Measurements from ENCODE around the gene SLC29A4. TPM values are rescaled to one million over a fixed set of nuclear protein-coding genes. Genes with fewer than 3 reads are reported as not detected.

The SLC29A4 gene
- total and polyA plus RNA-seq, 2 of the 4 experiments (the other 2 are of a cell fraction), result 2.3 to 7.6 TPM

DNA sequence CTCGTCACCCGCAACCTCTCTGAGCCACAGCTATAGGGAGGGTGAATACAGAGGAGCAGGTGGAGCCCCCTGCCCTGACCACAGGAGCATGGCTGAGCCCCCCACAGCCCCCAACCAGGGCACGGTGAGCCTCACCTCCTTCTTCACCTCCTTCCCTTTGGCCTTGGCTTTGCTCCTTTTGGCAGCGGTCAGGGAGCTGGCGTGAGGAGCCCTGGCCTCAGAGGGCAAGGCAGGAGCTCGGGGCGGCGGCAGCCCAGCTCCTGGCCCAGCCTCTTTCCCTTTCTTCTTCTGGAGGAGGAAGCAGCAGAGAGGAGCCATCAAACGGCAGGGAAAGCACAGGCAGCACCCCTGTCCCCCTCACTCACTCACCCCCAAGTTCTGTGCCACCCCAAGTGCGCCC, 42.2 kb downstream of the SLC29A4 start:
- H4K8ac ChIP-seq (ENCODE audit: low read depth in 2 of 2, low read length in 2 of 2), result no peak overlapping the region
- no peak overlapping the region for H2AK5ac ChIP-seq (ENCODE audit: low read depth, low read length)
- no peak overlapping the region for H3K18ac ChIP-seq (ENCODE audit: low read depth, low read length)
- H4K20me1 ChIP-seq (ENCODE audit: insufficient read depth, low read length), result peaks cover 11% of the 10 kb centered on the region; the same call in 1 of the 2 replicates
- dilution Hi-C loops (cut with HindIII; ENCODE audit: low sequenced_read_pairs, unreplicated experiment) (no loop called here), intact Hi-C loops (cut with micrococcal nuclease) (no loop called here), in situ Hi-C loops (cut with MboI; ENCODE audit: low sequenced_read_pairs) (no loop called here)
- peaks cover 5 to 28% of the 10 kb centered on the region in 2 experiments; a peak in 3 of 4 replicates for H3K79me1 ChIP-seq (ENCODE audit: low read depth in 1 of 2, low read length in 2 of 2)
- H3K27ac ChIP-seq (ENCODE audit: insufficient read depth, low read length), result no peak overlapping the region
- 60% methylated on average over 1 of the region's 10 CpGs; no CpG with 5 or more reads in 1 of the 2 experiments for WGBS, 2 experiments (ENCODE audit: extremely low coverage in 2 of 2, insufficient read length in 1 of 2)
- no peak overlapping the region for H2AFZ ChIP-seq (replicated peaks; ENCODE audit: low read length, poor library complexity)
- no peak overlapping the region for H4K91ac ChIP-seq (ENCODE audit: insufficient read depth, low read depth, low read length)
- H2BK5ac ChIP-seq (ENCODE audit: low read depth, low read length, poor library complexity, severe bottlenecking), result no peak overlapping the region
- no peak overlapping the region for H3K23ac ChIP-seq (ENCODE audit: low read depth, low read length)
- H3K9ac ChIP-seq (ENCODE audit: low read depth, low read length), result no peak overlapping the region
- no TSS peak for BruUV-seq (replicated peaks)
- no peak overlapping the region for H3K14ac ChIP-seq (replicated peaks; ENCODE audit: low read depth, low read length)
- peaks cover 61% of the 10 kb centered on the region for H3K36me3 ChIP-seq (ENCODE audit: control insufficient read depth, insufficient read depth, low read length)
- H4K5ac ChIP-seq (ENCODE audit: low read depth, low read length), result no peak overlapping the region
- no peak for ATAC-seq (ENCODE audit: low read depth)
- no peak overlapping the region for H3K56ac ChIP-seq (ENCODE audit: extremely low read depth, insufficient read depth, low read length)
- H3K9me3 ChIP-seq (ENCODE audit: control insufficient read depth, insufficient read depth, low read length), result peaks cover 2% of the 10 kb centered on the region; the same call in 1 of the 2 replicates
- H2BK120ac ChIP-seq (ENCODE audit: low read depth, low read length), result no peak overlapping the region
- H3K27me3 ChIP-seq (ENCODE audit: control insufficient read depth, insufficient read depth, low read length), result no peaks in the 10 kb centered on the region
- H3K4me3 ChIP-seq (ENCODE audit: insufficient read depth, low read depth, low read length), result no peak overlapping the region
- TF ChIP-seq CEBPB (IDR thresholded peaks at IDR 0.05; ENCODE audit: low read depth, low read length) (no peak), RCOR1 (IDR thresholded peaks at IDR 0.05; ENCODE audit: insufficient replicate concordance, low read length) (no peak), RAD21 (IDR thresholded peaks at IDR 0.05; ENCODE audit: low read length) (no peak), RFX5 (IDR thresholded peaks at IDR 0.05; ENCODE audit: low read depth, low read length) (no peak), FOS (IDR thresholded peaks at IDR 0.05; ENCODE audit: low read depth, low read length) (no peak), USF2 (IDR thresholded peaks at IDR 0.05; ENCODE audit: low read depth, low read length) (no peak), BHLHE40 (IDR thresholded peaks at IDR 0.05; ENCODE audit: low read depth, low read length) (no peak), MXI1 (IDR thresholded peaks at IDR 0.05; ENCODE audit: borderline replicate concordance, low read depth, low read length) (no peak), MAFK (IDR thresholded peaks at IDR 0.05; ENCODE audit: low read depth, low read length) (no peak), CHD1 (IDR thresholded peaks at IDR 0.05; ENCODE audit: low read depth, low read length) (no peak), MAZ (IDR thresholded peaks at IDR 0.05; ENCODE audit: borderline replicate concordance, low read depth, low read length) (no peak), POLR2A (IDR thresholded peaks at IDR 0.05; ENCODE audit: low read depth, low read length) (no peak), NFE2L2 (IDR thresholded peaks at IDR 0.05; ENCODE audit: low read depth, low read length) (no peak), SMC3 (IDR thresholded peaks at IDR 0.05; ENCODE audit: low read depth, low read length) (no peak)
- TF ChIP-seq, protein P1, sequence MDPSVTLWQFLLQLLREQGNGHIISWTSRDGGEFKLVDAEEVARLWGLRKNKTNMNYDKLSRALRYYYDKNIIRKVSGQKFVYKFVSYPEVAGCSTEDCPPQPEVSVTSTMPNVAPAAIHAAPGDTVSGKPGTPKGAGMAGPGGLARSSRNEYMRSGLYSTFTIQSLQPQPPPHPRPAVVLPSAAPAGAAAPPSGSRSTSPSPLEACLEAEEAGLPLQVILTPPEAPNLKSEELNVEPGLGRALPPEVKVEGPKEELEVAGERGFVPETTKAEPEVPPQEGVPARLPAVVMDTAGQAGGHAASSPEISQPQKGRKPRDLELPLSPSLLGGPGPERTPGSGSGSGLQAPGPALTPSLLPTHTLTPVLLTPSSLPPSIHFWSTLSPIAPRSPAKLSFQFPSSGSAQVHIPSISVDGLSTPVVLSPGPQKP (IDR thresholded peaks at IDR 0.05; ENCODE audit: borderline replicate concordance, low read depth, low read length), result no peak
- TF ChIP-seq, protein P2, sequence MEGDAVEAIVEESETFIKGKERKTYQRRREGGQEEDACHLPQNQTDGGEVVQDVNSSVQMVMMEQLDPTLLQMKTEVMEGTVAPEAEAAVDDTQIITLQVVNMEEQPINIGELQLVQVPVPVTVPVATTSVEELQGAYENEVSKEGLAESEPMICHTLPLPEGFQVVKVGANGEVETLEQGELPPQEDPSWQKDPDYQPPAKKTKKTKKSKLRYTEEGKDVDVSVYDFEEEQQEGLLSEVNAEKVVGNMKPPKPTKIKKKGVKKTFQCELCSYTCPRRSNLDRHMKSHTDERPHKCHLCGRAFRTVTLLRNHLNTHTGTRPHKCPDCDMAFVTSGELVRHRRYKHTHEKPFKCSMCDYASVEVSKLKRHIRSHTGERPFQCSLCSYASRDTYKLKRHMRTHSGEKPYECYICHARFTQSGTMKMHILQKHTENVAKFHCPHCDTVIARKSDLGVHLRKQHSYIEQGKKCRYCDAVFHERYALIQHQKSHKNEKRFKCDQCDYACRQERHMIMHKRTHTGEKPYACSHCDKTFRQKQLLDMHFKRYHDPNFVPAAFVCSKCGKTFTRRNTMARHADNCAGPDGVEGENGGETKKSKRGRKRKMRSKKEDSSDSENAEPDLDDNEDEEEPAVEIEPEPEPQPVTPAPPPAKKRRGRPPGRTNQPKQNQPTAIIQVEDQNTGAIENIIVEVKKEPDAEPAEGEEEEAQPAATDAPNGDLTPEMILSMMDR (conservative IDR thresholded peaks at IDR 0.05; ENCODE audit: low read depth, low read length), result no peak
- H2BK20ac ChIP-seq (ENCODE audit: low read depth, low read length), result no peak overlapping the region
- H3K4me1 ChIP-seq (ENCODE audit: control insufficient read depth, insufficient read depth, low read length), result peaks cover 3% of the 10 kb centered on the region; the same call in 1 of the 2 replicates
- H3K4me2 ChIP-seq (ENCODE audit: low read depth, low read length), result no peak overlapping the region
- ChIA-PET POLR2A (ENCODE audit: unreplicated experiment) (no interaction called here), CTCF (no interaction called here)
- no peak overlapping the region for H2BK15ac ChIP-seq (ENCODE audit: low read depth, low read length)
- H3K4ac ChIP-seq (ENCODE audit: low read depth, low read length), result no peak overlapping the region
- 0 out of 2 replicates have a peak, but pooled peaks cover 2% of the 10 kb centered on the region for H3K9me1 ChIP-seq (ENCODE audit: insufficient read depth, low read length)
- no peak overlapping the region for H2AK9ac ChIP-seq (replicated peaks; ENCODE audit: low read depth, low read length, poor library complexity)
- no peak for DNase-seq
